Measurements from ENCODE around the gene OR52D1.

The OR52D1 gene

GRCh38 chr11:5528495-5528894 is 40.0 kb downstream of the OR52D1 start:
- DNase-seq (ENCODE audit: low spot score) = no peak
- no peak for TF ChIP-seq CTCF (IDR thresholded peaks at IDR 0.05; ENCODE audit: extremely low read depth, missing control alignments)

- TF ChIP-seq CTCF (IDR thresholded peaks at IDR 0.05; ENCODE audit: extremely low read depth, missing control alignments) = no peak
- DNase-seq (ENCODE audit: low spot score) = no peak
These were observed 42.8 kb downstream of the OR52D1 start for GRCh38 chr11:5531053-5531831.

GRCh38 chr11:5534046-5534445 is 45.6 kb downstream of the OR52D1 start:
- TF ChIP-seq CTCF (IDR thresholded peaks at IDR 0.05; ENCODE audit: extremely low read depth, missing control alignments) = no peak
- DNase-seq (ENCODE audit: low spot score) = no peak

- TF ChIP-seq CTCF (IDR thresholded peaks at IDR 0.05; ENCODE audit: extremely low read depth, missing control alignments) = no peak
- no peak for DNase-seq (ENCODE audit: low spot score)
These were observed 48.0 kb downstream of the OR52D1 start for GRCh38 chr11:5536482-5536881.

All from GM20000 (cell line).